ENCODE data around the gene NNT.

DNA sequence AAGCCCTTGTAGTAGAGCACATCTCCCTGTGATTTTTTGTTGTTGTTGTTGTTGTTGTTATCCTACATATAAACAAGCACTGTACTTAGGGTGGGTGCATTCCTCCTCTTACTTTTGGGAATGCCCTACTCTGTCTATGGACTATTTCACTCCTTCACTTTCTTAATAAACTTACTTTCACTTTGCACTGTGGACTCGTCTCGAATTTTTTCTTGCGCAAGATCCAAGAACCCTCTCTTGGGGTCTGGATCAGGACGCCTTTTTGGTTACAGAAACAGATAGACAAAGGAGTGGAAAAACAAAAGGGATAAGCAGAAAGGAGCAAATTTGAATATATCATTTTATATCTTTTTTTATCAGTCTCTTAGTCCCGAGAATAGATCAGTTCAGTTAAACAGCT lies 31.7 kb upstream of the NNT start:
- no peak for TF ChIP-seq CTCF (IDR thresholded peaks at IDR 0.05)
- TF ChIP-seq POLR2A (IDR thresholded peaks at IDR 0.05), result no peak
- no peak for TF ChIP-seq POLR2AphosphoS5 (IDR thresholded peaks at IDR 0.05)
